Stimulated activated CD4-positive, alpha-beta T cell treated with anti-CD3 and anti-CD28 coated beads, Interleukin-4, amount 100 ng/mL, for 1 hour (primary cell): ENCODE measurements around the gene ANKRD13D.

Experiments used
- DNase-seq: peaks from one replicate; pipeline ENCODE4 v3.0.0-alpha.2; 2020

Gene ANKRD13D

DNA sequence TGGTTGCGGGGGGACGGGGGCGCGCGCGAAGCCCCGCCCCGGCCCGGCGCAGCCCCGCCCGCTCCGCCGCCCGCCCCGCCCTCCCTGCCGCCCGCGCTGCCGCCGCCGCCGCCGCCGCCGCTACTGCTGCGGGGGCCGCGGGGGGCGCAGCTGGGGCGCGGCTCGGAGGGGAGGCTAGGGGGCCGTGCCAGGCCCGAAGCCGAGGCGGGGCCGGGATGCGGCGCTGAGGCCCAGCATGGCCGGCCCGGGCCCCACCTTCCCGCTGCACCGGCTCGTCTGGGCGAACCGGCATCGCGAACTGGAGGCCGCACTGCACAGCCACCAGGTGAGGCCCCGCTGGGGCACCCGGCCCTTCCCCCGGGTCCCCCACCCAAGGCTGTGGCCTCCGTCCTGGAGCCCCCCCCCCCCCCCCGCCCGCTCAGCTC is at the start of gene ANKRD13D:
TSS of gene ANKRD13D (plus strand) at position 78 of the 425 bp plus-strand sequence. CDS start at position 236, 158 bp downstream.
- no peak for DNase-seq

GRCh38 chr11:67239783-67240575 is 49.1 kb upstream of the ANKRD13D start:
- peak; percentile 94 for DNase-seq

DNA sequence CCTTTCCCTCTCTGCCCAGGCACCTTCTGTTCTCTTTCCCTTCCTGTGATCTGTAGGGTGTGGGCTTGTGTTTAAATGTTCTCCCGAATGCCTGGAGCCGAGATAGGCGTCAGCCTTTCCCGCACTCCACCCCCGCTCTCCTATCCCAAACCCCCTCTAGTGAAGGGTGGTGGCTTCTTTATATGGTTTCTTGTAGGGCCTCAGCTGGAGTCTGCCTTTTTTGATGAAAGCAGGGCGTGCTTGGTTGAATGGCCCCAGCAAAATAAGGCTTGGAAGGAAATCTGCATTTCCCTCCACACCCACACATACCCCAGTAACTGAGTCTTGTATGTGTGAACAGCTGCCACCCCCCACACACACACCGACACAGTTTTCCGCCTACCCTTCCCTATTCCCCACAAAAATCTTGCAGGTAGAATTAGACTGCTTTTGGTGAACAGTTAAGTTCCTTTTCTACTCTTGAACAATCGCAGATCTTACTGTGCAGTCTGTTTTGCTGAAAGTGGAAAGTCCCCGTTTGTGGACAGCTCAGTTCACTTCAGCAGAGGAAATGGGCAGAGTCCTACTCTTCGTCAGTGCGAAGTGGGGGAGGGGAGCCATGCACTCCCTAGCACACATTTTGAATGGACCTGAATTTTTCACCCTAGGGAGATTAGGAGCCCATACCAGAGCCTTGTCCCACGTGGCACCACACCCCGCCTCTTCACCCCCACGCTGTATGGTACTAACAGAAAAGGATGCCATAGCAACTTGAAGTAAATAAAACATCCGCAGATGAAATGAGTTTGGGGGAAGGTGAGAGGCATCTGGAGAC is 48.3 kb upstream of the ANKRD13D start:
- DNase-seq: peak; percentile 78

DNA sequence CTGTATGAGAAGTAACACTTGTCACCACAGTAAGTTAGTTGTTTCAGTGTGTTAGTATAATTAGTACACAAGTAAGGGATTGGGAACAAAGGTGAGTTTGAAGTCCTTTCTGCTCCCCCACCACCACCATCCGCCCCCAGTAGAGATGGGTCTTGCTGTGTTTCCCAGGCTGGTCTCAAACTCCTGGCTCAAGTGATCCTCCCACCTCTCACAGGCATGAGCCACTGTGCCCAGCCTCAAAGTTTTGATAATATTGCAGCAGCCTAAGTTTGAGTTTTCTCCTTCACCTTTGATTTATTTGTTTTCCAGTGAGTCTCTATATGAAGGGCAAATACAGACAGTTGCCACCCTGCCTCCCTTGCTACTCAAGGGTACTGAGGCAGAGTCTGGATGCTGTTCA is 46.6 kb upstream of the ANKRD13D start:
- no peak for DNase-seq

GRCh38 chr11:67243051-67243450 is 46.1 kb upstream of the ANKRD13D start:
- DNase-seq: no peak

- DNase-seq: no peak
These were observed 44.1 kb upstream of the ANKRD13D start for GRCh38 chr11:67245046-67245445.

DNA sequence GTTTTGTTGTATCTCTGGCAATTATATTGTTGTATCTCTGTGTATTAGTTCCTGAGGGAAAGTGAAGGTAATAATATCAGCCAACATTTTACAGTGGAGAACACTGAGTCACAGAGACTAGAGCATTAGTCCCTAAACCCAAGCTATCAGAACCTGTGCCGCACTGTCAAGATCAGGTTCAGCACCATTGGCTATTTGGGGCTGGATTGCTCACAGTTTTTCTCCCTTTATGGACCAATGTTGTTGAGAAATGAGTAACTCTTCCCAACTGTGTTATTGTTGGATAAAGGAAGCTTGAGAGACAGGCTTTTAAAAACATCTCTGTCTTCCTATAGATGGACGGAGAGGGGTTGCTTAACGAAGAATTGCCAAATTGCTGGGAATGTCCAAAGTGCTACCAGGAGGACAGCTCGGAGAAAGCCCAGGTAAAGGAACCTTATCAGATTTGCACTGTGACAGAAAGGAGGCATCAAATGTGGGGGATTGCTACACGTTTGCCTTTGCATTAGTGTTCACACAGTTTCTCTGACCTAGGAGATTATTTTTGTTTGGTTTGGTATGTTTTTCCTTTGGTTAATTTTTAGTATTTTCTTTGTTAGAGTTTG is 41.1 kb upstream of the ANKRD13D start:
- DNase-seq: no peak

DNA sequence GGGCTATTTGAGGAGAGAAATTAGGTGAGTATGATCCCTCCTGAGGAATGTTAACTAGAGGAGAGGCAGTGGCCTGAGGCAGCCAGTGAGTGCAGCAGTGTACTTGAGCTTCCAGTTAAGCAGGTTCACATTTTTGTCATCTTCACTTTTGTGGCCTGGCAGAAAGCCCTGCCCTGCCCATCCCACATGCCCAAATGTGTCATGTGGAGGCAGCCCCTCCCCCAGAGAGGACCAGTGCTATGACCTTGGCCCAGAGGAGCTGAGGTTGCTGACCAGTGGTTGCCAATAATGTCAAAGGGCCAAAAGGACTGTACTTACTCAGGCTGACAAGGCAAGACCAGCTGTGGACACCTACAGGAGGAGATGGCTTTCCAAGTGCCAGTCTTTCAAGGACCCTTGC is 40.5 kb upstream of the ANKRD13D start:
- DNase-seq: no peak

DNA sequence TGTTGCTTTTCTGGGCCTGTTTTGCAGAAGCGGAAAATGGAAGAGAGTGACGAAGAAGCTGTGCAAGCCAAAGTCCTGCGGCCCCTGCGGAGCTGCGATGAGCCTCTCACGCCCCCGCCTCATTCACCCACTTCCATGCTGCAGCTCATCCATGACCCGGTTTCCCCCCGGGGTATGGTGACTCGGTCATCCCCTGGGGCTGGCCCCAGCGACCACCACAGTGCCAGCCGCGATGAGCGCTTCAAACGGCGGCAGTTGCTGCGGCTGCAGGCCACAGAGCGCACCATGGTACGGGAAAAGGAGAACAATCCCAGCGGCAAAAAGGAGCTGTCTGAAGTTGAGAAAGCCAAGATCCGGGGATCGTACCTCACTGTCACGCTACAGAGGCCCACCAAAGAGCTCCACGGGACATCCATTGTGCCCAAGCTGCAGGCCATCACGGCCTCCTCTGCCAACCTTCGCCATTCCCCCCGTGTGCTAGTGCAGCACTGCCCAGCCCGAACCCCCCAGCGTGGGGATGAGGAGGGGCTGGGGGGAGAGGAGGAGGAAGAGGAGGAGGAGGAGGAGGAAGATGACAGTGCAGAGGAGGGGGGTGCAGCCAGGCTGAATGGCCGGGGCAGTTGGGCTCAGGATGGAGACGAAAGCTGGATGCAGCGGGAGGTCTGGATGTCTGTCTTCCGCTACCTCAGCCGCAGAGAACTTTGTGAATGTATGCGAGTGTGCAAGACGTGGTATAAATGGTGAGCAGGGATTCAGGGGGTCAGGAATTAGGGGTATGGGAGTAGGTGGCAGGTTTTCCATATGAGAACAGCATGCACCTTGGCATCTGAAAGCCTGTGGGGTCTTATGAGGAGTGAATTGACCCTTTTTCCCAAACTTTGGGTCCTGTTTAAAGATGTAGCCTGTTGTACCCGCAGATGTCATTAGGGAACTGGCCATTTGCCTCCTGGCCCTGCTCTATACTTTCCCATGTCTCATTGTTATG is 38.8 kb upstream of the ANKRD13D start:
- no peak for DNase-seq

DNA sequence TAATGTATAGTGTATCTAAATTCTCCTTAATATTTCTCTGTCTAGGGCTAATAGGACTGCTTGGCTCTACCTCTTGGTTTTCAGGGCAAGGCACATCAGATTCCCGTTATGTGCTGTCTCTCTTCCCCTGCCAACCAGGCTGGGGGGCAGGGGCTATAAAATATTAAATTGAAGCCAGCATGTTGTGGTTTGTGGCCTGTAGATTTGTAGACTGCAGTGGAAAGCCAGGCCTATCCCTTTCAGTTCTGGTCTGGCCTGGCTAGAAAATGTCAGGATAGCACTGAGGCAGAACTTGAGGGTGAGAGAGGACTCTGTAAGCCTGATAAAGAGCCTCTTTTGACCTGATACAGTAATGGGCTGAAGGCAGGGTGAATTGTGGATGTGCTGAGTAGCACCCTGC is 37.3 kb upstream of the ANKRD13D start:
- no peak for DNase-seq

GRCh38 chr11:67252831-67253239 is 36.3 kb upstream of the ANKRD13D start:
- no peak for DNase-seq

- DNase-seq: no peak
These were observed 35.1 kb upstream of the ANKRD13D start for GRCh38 chr11:67253872-67254624.

- DNase-seq: no peak
These were observed 34.3 kb upstream of the ANKRD13D start for GRCh38 chr11:67254798-67255197.

- no peak for DNase-seq
These were observed 33.8 kb upstream of the ANKRD13D start for GRCh38 chr11:67255353-67255752.

GRCh38 chr11:67255864-67256263 is 33.2 kb upstream of the ANKRD13D start:
- DNase-seq: no peak

- DNase-seq: no peak
These were observed 32.5 kb upstream of the ANKRD13D start for GRCh38 chr11:67256477-67257135.

DNA sequence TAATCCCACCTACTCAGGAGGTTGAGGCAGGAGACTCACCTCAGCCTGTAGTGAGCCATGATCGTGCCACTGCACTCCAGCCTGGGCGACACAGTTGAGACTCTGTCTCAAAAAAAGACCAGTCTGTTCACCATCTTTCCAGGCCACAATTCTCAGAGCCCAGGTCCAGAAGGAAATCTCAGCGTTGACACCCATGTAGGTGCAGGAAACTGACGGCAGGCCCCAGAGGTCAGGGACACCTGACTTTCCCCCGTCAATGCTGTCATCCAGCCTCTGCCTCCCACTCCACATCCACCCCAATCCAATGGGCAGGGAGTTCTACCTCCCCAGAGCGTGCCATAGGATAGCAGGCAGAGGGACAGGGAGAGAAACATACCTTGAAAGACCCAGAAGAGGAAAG is 28.7 kb upstream of the ANKRD13D start:
- DNase-seq: no peak

DNA sequence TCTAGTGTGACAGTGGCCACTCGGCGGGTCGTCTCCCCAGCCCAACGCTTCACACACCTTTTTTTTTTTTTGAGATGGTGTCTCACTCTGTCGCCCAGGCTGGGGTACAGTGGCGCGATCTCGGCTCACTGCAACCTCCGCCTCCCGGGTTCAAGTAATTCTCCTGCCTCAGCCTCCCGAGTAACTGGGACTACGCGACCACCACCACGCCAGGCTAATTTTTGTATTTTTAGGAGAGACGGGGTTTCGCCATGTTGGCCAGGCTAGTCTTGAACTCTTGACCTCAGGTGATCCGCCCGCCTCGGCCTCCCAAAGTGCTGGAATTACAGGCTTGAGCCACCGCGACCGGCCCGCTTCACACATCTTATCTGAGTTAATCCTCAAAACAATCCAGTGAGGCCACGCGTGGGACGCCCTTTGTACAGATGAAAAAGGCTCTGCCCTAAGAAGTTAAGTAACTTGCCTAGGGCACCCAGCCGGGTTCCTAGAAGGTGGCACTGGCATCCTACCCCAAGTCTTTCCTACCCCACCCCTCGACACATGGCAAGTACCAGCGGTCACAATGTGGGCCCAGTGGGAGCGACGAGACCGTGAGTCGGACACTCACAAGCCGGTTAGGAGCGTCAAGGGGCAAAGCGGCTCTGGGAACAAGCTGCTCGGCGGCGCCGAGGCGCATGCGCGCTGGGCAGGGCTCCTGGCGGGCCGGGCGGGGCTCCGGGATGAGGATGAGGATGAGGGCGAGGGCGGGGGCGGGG is 28.0 kb upstream of the ANKRD13D start:
- peak; percentile 51 for DNase-seq

GRCh38 chr11:67261640-67261945 is 27.5 kb upstream of the ANKRD13D start:
- DNase-seq: no peak

DNA sequence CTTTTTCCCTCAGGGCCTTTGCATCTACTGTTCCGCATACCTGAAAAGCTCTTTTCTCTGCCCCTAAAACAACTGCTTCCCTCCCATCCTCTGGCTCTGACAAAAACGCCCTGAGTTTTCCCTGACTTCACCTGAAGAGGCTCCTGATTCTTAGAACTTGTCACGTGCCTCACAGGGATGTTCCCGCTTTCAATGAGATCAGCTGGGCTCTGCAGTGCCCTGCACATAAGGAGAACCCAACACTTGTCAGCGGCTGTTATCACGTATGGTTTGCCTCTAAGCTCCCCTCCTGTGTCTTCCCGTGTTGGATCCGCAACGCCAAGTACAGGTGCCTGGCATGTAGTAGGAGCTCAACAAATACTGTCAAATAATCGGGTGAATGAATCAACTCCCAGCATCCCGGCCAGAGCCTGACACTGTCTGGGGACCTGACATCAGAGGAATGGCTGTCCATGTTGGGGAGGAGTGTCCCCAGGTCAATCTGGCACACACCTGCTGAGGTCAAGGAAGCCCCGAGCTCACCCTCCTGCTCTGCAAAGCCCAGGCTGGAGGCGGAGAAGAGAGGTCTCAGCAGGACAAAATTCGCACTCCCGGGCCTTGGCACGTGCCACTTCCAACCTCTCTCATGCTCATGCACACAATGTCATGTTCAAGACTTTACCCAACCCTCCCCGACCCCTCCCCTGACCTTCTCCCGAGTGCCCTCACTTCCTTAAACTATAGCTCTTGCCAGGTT is 27.0 kb upstream of the ANKRD13D start:
- DNase-seq: no peak
